ENCODE measurements around the gene CLDN6. TPM values are rescaled to one million over a fixed set of nuclear protein-coding genes. Genes with fewer than 3 reads are reported as not detected.
A peak's percentile ranks its signal among the peaks of the same experiment; 100 is the strongest.

Gene CLDN6
- total and polyA plus RNA-seq, 2 of the 13 experiments (the other 11 are each of a cell fraction or from before 2014, with no cell fraction given) = 5.9 to 7.6 TPM

- no peak overlapping the region for H3K4me3 ChIP-seq (replicated peaks in 1 of 3; ENCODE audit: insufficient read depth in 1 of 3, low read depth in 2 of 3, low read length in 3 of 3)
- CTCF ChIA-PET (ENCODE audit: low intra/inter-chr PET ratio, low total read pairs) = no interaction called here
- TF ChIP-seq MAFK (conservative IDR thresholded peaks at IDR 0.05 in 1 of 2, IDR thresholded peaks at IDR 0.05 in 1 of 2; ENCODE audit: low read length in 2 of 2) = no peak
- TF ChIP-seq POLR2A (IDR thresholded peaks at IDR 0.05; ENCODE audit: insufficient read depth in 1 of 2, low read depth in 2 of 2, low read length in 2 of 2) = peak; percentile 11 to 21; a peak in 1 of 4 replicates
- TF ChIP-seq POLR2AphosphoS5 (IDR thresholded peaks at IDR 0.05; ENCODE audit: low read depth, low read length) = peak; percentile 15; the same call in 1 of the 2 replicates
- 0 out of 2 replicates have a peak, but pooled peaks have one; percentile 4 for TF ChIP-seq HNRNPL (IDR thresholded peaks at IDR 0.05; ENCODE audit: low read depth, low read length)
- TF ChIP-seq POLR2G (IDR thresholded peaks at IDR 0.05; ENCODE audit: low read depth, low read length) = 0 out of 2 replicates have a peak, but pooled peaks have one; percentile 22
- TF ChIP-seq, protein P1, sequence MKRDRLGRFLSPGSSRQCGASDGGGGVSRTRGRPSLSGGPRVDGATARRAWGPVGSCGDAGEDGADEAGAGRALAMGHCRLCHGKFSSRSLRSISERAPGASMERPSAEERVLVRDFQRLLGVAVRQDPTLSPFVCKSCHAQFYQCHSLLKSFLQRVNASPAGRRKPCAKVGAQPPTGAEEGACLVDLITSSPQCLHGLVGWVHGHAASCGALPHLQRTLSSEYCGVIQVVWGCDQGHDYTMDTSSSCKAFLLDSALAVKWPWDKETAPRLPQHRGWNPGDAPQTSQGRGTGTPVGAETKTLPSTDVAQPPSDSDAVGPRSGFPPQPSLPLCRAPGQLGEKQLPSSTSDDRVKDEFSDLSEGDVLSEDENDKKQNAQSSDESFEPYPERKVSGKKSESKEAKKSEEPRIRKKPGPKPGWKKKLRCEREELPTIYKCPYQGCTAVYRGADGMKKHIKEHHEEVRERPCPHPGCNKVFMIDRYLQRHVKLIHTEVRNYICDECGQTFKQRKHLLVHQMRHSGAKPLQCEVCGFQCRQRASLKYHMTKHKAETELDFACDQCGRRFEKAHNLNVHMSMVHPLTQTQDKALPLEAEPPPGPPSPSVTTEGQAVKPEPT (CRISPR knock-in tag; IDR thresholded peaks at IDR 0.05; ENCODE audit: low read depth) = no peak
- peaks cover 8% of the 10 kb centered on the region for H3K79me2 ChIP-seq (ENCODE audit: insufficient read depth, low read length)
- in situ Hi-C loops (cut with HindIII; ENCODE audit: extremely low pct_ligation_motif_present, low pct_unique_long_range_greater_than_20kb) (no loop called here), intact Hi-C loops (cut with micrococcal nuclease; ENCODE audit: unreplicated experiment) (no loop called here)
- H3K36me3 ChIP-seq (replicated peaks in 1 of 2; ENCODE audit: control insufficient read depth in 1 of 2, insufficient read depth in 2 of 2, low read length in 2 of 2) = peaks cover 2 to 18% of the 10 kb centered on the region in 2 experiments; a peak in 3 of 5 replicates
- no TSS peak for BruUV-seq (replicated peaks)
- H3K27me3 ChIP-seq (ENCODE audit: control insufficient read depth in 1 of 2, insufficient read depth in 2 of 2, low read length in 2 of 2) = no peaks in the 10 kb centered on the region; a peak in 1 of 5 replicates
- H3K4me1 ChIP-seq (ENCODE audit: insufficient read depth, low read length) = peaks cover 17% of the 10 kb centered on the region
- no peak overlapping the region for H2AFZ ChIP-seq (ENCODE audit: low read length)
- H4K20me1 ChIP-seq (ENCODE audit: insufficient read depth, low read length) = no peaks in the 10 kb centered on the region
- no peak for FAIRE-seq
- no peak overlapping the region for H3K4me2 ChIP-seq (ENCODE audit: low read depth, low read length)
- no peak overlapping the region for H3K27ac ChIP-seq (ENCODE audit: extremely low read length, insufficient read depth, low read length)
- no peak overlapping the region for H3K9ac ChIP-seq (ENCODE audit: insufficient read depth, low read depth, low read length)
- no peaks in the 10 kb centered on the region for H3K9me3 ChIP-seq (ENCODE audit: low read length)
- no peak for ATAC-seq
- 96% methylated on average over 10 of the region's 15 CpGs for WGBS (ENCODE audit: low lambda C conversion rate)
- no peak for DNase-seq (ENCODE audit: low spot score)
- POLR2A ChIA-PET = interaction anchor here (1.2 to 1.9 kb wide), 2 partner anchors 9 to 50 kb away, joined by 3 to 10 read pairs; partner anchors contain the start of gene PKMYT1
Observed at GRCh38 chr16:2971985-2972784, 45.8 kb downstream of the CLDN6 start.
